HG03060 (cell line): Measurements from ENCODE around the gene CCDC83.
"Not testable (repeated sequence)": the region's sequence is repeated elsewhere in the genome, so short reads cannot be mapped to it uniquely, and the experiment has no call there.

Experiments used
- ATAC-seq: cut with Tn5 transposase; IDR thresholded peaks from one replicate; pipeline ENCODE4 v1.9.1; 2021; ENCODE audit warnings: low read depth, moderate number of reproducible peaks; ENCODE audit not compliant: unreplicated experiment

Gene CCDC83

GRCh38 chr11:85835263-85835662 lies 19.9 kb upstream of the CCDC83 start:
- no peak for ATAC-seq

GRCh38 chr11:85835729-85836128 lies 19.5 kb upstream of the CCDC83 start:
- no peak for ATAC-seq

- ATAC-seq, result not testable (repeated sequence)
These were observed 14.3 kb upstream of the CCDC83 start for GRCh38 chr11:85840932-85841331.

- ATAC-seq, result no peak
These were observed 11.3 kb upstream of the CCDC83 start for GRCh38 chr11:85843929-85844328.

- no peak for ATAC-seq
These were observed 10.6 kb upstream of the CCDC83 start for GRCh38 chr11:85844439-85845123.

GRCh38 chr11:85845124-85845631 lies 10.0 kb upstream of the CCDC83 start:
- no peak for ATAC-seq

GRCh38 chr11:85847436-85847835 lies 7.7 kb upstream of the CCDC83 start:
- ATAC-seq, result no peak

GRCh38 chr11:85848006-85848405 lies 7.2 kb upstream of the CCDC83 start:
- no peak for ATAC-seq

GRCh38 chr11:85848556-85848955 lies 6.6 kb upstream of the CCDC83 start:
- no peak for ATAC-seq

- not testable (repeated sequence) for ATAC-seq
These were observed 2.4 kb upstream of the CCDC83 start for GRCh38 chr11:85852754-85853153.

- not testable (repeated sequence) for ATAC-seq
These were observed 1.6 kb upstream of the CCDC83 start for GRCh38 chr11:85853541-85853940.

GRCh38 chr11:85854212-85854556 lies 999 bp upstream of the CCDC83 start:
- no peak for ATAC-seq

GRCh38 chr11:85854557-85855340 lies 434 bp upstream of the CCDC83 start:
- ATAC-seq, result peak; percentile 94

- no peak for ATAC-seq
These were observed 1.9 kb downstream of the CCDC83 start for GRCh38 chr11:85857098-85857497.

- not testable (repeated sequence) for ATAC-seq
These were observed 4.4 kb downstream of the CCDC83 start for GRCh38 chr11:85859541-85859940.

- ATAC-seq, result no peak
These were observed 8.7 kb downstream of the CCDC83 start for GRCh38 chr11:85863855-85864254.

- no peak for ATAC-seq
These were observed 11.1 kb downstream of the CCDC83 start for GRCh38 chr11:85866137-85866827.

GRCh38 chr11:85867751-85868150 lies 12.6 kb downstream of the CCDC83 start:
- ATAC-seq, result no peak

GRCh38 chr11:85869781-85870180 lies 14.6 kb downstream of the CCDC83 start:
- ATAC-seq, result no peak

- ATAC-seq, result no peak
These were observed 19.1 kb downstream of the CCDC83 start for GRCh38 chr11:85874265-85874664.

- ATAC-seq, result no peak
These were observed 20.3 kb downstream of the CCDC83 start for GRCh38 chr11:85875505-85875904.
